ENCODE measurements around the gene KCNK18.

KCNK18 gene

GRCh38 chr10:117212176-117212575, 14.9 kb downstream of the KCNK18 start:
- ATAC-seq: no peak
- TF ChIP-seq TCF4 (CRISPR knock-in tag; IDR thresholded peaks at IDR 0.05; ENCODE audit: borderline replicate concordance): no peak
- no peak for TF ChIP-seq SNAI2 (CRISPR knock-in tag; IDR thresholded peaks at IDR 0.05)

- no peak for TF ChIP-seq ZFP3 (CRISPR knock-in tag; IDR thresholded peaks at IDR 0.05)
- no peak for TF ChIP-seq POU6F1 (CRISPR knock-in tag; IDR thresholded peaks at IDR 0.05; ENCODE audit: borderline replicate concordance, low read depth)
- TF ChIP-seq SNAI2 (CRISPR knock-in tag; IDR thresholded peaks at IDR 0.05): no peak
- no peak for TF ChIP-seq ZNF70 (CRISPR knock-in tag; IDR thresholded peaks at IDR 0.05)
- no peak for TF ChIP-seq PATZ1 (CRISPR knock-in tag; IDR thresholded peaks at IDR 0.05; ENCODE audit: borderline replicate concordance)
- TF ChIP-seq CREB5 (CRISPR knock-in tag; IDR thresholded peaks at IDR 0.05; ENCODE audit: low read depth): no peak
- no peak for TF ChIP-seq ESRRG (CRISPR knock-in tag; IDR thresholded peaks at IDR 0.05)
- TF ChIP-seq ZNF8 (CRISPR knock-in tag; IDR thresholded peaks at IDR 0.05): no peak
- TF ChIP-seq BACH2 (CRISPR knock-in tag; IDR thresholded peaks at IDR 0.05; ENCODE audit: borderline replicate concordance): no peak
- TF ChIP-seq CSDC2 (CRISPR knock-in tag; IDR thresholded peaks at IDR 0.05): no peak
- no peak for TF ChIP-seq ZC3H10 (CRISPR knock-in tag; IDR thresholded peaks at IDR 0.05)
- TF ChIP-seq TSHZ2 (CRISPR knock-in tag; IDR thresholded peaks at IDR 0.05): no peak
- TF ChIP-seq OSR1 (CRISPR knock-in tag; IDR thresholded peaks at IDR 0.05): no peak
- TF ChIP-seq ZFP30 (CRISPR knock-in tag; IDR thresholded peaks at IDR 0.05): no peak
- ATAC-seq: no peak
Measured at GRCh38 chr10:117214401-117214800, 17.1 kb downstream of the KCNK18 start.

- TF ChIP-seq POU6F1 (CRISPR knock-in tag; IDR thresholded peaks at IDR 0.05; ENCODE audit: borderline replicate concordance, low read depth): no peak
- TF ChIP-seq ZNF8 (CRISPR knock-in tag; IDR thresholded peaks at IDR 0.05): no peak
- TF ChIP-seq CSRNP3 (CRISPR knock-in tag; IDR thresholded peaks at IDR 0.05): no peak
- TF ChIP-seq ZFP30 (CRISPR knock-in tag; IDR thresholded peaks at IDR 0.05): no peak
- no peak for TF ChIP-seq CSDC2 (CRISPR knock-in tag; IDR thresholded peaks at IDR 0.05)
- TF ChIP-seq TOX (CRISPR knock-in tag; IDR thresholded peaks at IDR 0.05; ENCODE audit: borderline replicate concordance): no peak
- no peak for TF ChIP-seq ZFP3 (CRISPR knock-in tag; IDR thresholded peaks at IDR 0.05)
- TF ChIP-seq ZNF70 (CRISPR knock-in tag; IDR thresholded peaks at IDR 0.05): no peak
- TF ChIP-seq ZNF565 (CRISPR knock-in tag; conservative IDR thresholded peaks at IDR 0.05; ENCODE audit: low read depth): no peak
- no peak for TF ChIP-seq RARB (CRISPR knock-in tag; IDR thresholded peaks at IDR 0.05)
- no peak for TF ChIP-seq OSR1 (CRISPR knock-in tag; IDR thresholded peaks at IDR 0.05)
- no peak for TF ChIP-seq ISL1 (CRISPR knock-in tag; IDR thresholded peaks at IDR 0.05)
- no peak for TF ChIP-seq PPARA (CRISPR knock-in tag; IDR thresholded peaks at IDR 0.05; ENCODE audit: borderline replicate concordance)
- TF ChIP-seq CREB5 (CRISPR knock-in tag; IDR thresholded peaks at IDR 0.05; ENCODE audit: low read depth): no peak
- ATAC-seq: no peak
Measured at GRCh38 chr10:117215079-117215478, 17.8 kb downstream of the KCNK18 start.
